Endothelial cell of hepatic sinusoid (primary cell): ENCODE measurements around the gene SCN1A.
"Not testable (repeated sequence)": the region's sequence is repeated elsewhere in the genome, so short reads cannot be mapped to it uniquely, and the experiment has no call there.

Experiments
- in situ Hi-C: cut with HindIII; loops from 2 replicates; pipeline ENCODE4 v1.10.0; 2017; ENCODE audit warnings: low sequenced_read_pairs

The SCN1A gene

DNA sequence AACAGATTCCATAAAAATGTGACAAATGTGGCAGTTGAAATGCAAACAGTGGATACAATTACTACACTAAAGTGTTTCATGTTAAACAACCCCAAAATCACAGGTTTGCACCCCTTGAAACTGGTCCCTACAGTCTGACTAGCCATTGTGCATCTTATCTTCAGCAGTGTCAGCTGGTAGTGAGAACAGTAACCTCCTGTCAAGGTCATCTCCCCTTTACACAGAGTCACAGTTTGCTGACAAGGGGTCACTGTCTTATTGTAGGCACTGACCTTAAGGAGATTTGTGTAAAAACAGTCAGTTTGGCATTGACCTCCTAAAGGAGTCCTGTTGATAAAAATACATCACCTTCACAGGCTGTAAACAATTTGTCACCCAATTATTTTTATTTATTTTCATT is 137.0 kb downstream of the SCN1A start:
- in situ Hi-C loops = no loop called here

DNA sequence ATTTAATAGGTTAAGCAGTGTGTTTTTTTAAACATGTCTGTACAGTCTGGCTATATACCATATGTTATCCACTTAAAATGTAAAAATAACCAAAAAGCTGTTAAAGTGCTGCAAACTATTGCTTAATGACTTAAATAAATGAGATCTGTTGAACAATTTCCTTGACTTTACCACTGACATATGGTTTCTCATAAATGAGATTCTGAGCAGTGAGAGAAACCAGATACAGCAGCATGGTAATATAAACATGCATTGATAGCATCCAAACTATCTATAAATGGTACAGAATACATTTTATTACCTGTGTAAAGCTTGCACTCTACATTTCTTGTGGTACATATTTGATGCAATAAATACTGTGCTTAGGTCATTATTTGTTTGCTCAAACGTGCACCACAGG is 138.0 kb downstream of the SCN1A start:
- in situ Hi-C loops = no loop called here

DNA sequence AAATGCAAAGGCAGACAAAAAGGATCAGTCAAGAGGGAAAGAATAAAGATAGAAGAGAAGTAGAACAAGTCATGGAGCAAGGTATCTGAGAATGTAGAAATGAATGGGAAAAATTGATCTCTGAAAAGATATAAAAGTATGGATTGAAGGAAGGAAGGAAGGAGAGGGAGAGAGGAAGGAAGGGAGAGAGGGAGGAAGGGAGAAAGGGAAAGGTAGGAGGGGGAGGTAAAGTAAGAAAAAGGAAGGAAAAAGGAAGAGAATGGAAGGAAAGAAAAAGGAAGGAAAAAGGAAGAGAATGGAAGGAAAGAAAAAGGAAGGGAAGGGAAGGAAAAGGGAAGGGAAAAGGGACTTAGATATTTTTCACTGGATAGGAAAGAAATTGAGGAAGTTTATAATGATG is 142.7 kb downstream of the SCN1A start:
- in situ Hi-C loops = no loop called here

DNA sequence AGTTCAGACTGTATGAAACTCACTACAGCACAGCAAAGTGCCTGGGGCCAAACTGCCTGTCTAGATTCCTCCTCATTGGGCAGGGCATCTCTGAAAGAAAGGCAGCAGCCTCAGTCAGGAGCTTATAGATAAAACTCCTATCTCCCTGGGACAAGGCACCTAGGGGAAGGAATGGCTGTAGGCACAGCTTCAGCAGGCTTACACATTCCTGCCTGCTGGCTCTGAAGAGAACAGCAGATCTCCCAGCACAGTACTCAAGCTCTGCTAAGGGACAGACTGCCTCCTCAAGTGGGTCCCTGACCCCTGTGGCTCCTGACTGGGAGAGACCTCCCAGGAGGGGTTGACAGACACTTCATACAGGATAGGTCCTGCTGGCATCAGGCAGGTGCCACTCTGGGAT is 155.7 kb downstream of the SCN1A start:
- in situ Hi-C loops = not testable (repeated sequence)

GRCh38 chr2:165970663-165971062 is 157.2 kb downstream of the SCN1A start:
- in situ Hi-C loops = no loop called here

DNA sequence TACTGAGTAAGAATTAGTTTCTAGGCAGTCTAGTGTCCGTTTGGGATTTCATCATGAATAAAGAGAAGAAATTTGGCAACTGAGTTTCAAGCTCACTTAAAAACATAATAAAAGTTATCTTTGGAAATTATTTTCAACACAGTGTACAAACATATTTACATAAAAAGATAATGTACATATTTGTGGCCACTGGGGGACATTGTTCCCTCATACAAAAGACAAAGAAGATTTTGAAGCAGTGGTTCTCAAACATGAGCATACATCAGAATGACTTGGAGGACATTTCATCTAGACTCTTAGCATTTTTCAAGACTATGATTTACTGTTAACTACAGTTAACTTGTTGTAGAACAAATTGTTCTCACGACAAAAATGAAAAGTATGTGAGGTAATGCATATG is 158.6 kb downstream of the SCN1A start:
- in situ Hi-C loops = no loop called here

DNA sequence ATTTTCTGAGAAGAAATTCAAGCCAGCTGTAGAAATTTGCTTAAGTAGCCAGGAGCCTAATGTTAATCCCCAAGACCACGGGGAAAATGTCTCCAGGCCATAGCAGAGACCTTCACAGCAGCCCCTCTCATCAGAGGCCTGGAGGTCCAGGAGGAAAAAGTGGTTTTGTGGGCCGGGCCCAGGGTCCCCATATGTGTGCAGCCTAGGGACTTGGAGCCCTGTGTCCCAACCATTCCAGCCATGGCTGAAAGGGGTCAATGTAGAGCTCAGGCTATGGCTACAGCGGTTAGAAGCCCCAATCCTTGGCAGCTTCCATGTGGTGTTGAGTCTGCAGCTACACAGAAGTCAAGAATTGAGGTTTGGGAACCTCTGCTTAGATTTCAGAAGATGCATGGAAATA is 160.1 kb downstream of the SCN1A start:
- in situ Hi-C loops = no loop called here

GRCh38 chr2:165961818-165962217 is 166.0 kb downstream of the SCN1A start:
- in situ Hi-C loops = loop anchor here (5.0 kb wide), 1 partner anchor 70 kb away; no protein-coding TSS in a partner anchor

DNA sequence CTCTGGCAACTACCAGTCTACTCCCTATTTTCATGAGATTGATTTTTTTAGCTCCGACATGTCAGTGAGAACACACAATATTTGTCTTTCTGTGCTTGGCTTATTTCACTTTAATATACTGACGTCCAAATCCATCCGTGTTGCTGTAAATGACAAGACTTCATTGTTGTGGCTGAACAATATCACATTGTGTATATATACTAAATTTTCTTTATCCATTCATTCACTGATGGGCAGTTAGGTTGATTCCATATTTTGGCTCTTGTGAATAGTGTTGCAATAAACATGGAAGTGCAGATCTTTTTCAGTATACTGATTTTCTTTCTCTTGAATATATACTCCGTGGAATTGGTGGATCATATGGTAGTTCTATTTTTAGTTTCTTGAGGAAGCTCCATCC is 168.4 kb downstream of the SCN1A start:
- in situ Hi-C loops = no loop called here

- in situ Hi-C loops = no loop called here
Measured at GRCh38 chr2:165958313-165958960, 169.4 kb downstream of the SCN1A start.

- in situ Hi-C loops = no loop called here
Measured at GRCh38 chr2:165957030-165957675, 170.7 kb downstream of the SCN1A start.

GRCh38 chr2:165953655-165954606 is 173.9 kb downstream of the SCN1A start, which contains the start of gene TTC21B:
TSS of gene TTC21B (minus strand) at chr2:165953776. CDS start at chr2:165953705, 71 bp downstream.
- in situ Hi-C loops = no loop called here

DNA sequence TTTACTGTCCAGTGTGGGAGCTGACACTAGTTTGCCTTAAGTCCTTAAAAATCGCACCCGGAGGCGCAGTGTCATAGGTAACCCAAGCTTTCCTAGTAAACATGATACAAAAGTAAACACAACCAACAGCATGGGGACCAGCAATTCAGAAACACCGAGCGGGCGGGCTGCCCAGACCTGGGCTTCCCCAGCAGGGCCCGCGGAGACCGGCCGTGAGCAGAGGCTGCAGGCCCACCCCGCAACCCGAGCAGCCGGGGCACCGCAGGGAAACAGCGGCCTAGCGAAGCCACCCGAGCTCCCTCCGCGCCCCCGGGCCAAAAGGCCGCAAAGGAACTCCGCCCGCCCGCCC is 174.5 kb downstream of the SCN1A start:
- in situ Hi-C loops = no loop called here

- in situ Hi-C loops = no loop called here
Measured at GRCh38 chr2:165952741-165953211, 175.0 kb downstream of the SCN1A start.

GRCh38 chr2:165952085-165952484 is 175.7 kb downstream of the SCN1A start:
- in situ Hi-C loops = no loop called here

DNA sequence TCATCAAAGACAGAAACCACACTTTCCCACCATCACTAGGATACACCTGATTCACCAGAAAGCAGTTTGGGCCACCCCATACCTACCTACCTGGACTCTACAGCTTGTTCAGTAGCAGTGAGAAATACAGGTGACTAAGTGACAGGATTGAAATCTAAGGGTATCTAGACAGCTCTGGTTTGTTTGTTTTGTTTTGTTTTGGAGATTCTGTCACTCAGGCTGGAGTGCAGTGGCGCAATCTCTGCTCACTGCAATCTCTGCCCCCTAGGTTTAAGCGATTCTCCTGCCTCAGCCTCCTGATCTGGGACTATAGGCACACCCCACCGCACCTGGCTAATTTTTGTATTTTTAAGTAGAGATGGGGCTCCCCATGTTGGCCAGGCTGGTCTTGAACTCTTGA is 177.4 kb downstream of the SCN1A start:
- in situ Hi-C loops = no loop called here

DNA sequence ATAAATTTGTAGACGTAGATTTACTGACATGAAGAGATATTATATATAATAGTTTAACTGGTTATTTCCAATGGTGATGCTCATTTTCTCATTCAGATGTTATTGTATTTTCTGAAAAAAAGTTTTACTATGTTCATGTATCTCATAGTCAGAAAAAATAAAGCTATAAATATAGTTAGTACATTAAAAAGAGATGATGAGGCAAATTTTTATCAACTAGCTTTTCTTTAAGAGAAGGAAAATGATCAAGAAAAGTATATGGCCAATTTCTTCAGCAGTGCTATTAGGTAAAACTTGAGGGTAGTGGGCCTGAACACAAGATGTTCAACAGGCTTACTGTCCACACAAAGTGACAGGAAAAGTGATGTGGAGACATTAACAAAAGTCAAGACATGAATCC is 186.0 kb downstream of the SCN1A start:
- in situ Hi-C loops = no loop called here

DNA sequence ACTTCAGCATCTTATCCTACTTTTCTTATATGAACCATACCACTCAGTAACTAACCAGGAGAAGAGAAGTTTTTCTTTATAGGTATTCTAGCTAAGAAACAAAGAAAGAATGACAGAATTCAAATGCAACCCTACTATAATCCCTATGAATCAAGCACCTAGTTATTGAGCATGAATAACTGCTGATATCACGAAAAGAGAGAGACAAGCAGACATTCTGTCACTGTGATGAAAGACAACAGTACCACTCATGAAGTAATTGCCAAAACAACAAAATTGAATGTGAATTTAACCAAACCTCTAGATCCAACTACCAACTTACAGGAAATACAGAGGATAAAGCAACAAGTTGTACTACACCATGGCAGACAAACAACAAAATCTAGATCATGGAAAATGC is 189.6 kb downstream of the SCN1A start:
- in situ Hi-C loops = no loop called here
